Stimulated activated CD8-positive, alpha-beta memory T cell treated with anti-CD3 and anti-CD28 coated beads, Interleukin-15, amount 100 ng/mL, for 48 hours (primary cell): Measurements from ENCODE around the gene GRIA2.

Experiments
- DNase-seq, 2 donors: peaks; one replicate each; pipeline ENCODE4 v3.0.0-alpha.2; 2020; ENCODE audit warnings: low read depth in 2 of 2

The GRIA2 gene

DNA sequence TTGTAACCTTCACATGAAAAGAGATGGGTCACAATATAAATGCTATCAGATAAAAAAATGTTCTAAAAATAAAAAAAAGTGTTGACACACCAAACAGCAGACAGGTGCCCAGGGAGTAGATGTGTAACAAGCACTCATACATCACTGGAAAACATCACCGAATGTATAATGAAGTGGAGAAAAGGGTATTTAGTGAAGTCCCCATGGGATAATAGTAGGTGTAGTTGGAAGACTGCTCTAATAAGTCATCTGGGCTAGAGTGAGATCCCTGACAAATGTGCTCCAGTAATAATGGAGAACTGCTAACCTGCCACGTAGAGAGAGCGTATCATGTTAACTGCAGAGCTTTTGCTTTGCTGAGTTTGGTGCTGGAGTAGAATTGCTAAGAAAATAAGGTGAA lies 152.0 kb downstream of the GRIA2 start:
- no peak for DNase-seq

DNA sequence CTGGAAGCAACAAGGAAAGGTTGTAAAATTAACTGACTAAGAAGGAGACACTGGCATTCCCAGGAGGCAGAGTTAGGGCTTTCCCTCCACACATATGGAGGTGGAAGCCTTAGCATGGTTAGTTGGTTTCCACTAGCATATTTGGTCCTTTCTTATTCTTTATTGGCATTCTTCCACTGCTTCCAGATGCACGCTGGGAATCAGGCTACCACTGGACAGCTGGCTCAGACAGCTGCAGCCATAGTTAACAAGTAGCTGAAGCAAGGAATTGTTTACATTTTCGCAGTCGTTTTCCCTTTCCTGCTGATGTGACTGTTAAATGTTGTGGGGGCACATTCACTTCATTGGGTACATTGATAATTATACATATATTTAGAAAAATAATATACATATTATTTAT lies 169.2 kb downstream of the GRIA2 start:
- DNase-seq: no peak

DNA sequence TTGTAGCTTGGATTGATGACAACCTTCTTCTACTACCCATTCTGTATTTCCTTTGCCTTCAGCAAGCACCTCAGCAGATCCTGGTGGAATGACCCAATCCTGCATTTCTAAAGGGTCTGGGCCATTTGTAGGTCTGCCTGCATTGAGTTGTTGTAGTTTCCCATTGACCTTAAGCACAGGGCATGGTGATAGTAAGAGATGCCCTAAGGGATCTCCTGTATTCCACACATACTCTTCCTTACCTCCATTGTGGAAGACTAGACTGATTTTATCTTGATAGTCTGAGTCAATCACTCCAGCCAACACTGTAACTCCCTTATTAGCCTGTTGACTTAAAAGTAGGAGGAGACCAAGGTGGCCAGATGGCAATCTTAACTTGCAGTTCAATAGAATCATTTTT lies 184.5 kb downstream of the GRIA2 start:
- no peak for DNase-seq
